ENCODE measurements around the gene KCNJ6. TPM values are rescaled to one million over a fixed set of nuclear protein-coding genes. Genes with fewer than 3 reads are reported as not detected.

KCNJ6 gene
- total RNA-seq, 1 experiment from 2014 or later: 1.2 TPM

- Histone ChIP-seq H3K4ac (ENCODE audit: low read depth, low read length) (no peak overlapping the region), H2BK12ac (ENCODE audit: insufficient read length, low read depth, low read length) (no peak overlapping the region), H2BK20ac (ENCODE audit: low read depth, low read length, poor library complexity, severe bottlenecking) (no peak overlapping the region), H3K18ac (ENCODE audit: insufficient read length, low read depth, low read length) (no peak overlapping the region), H3K4me1 (ENCODE audit: insufficient read depth, low read length) (no peaks in the 10 kb centered on the region), H3T11ph (ENCODE audit: low read length) (no peak overlapping the region), H3K56ac (ENCODE audit: insufficient read length, low read depth, low read length) (no peak overlapping the region), H3K79me1 (ENCODE audit: insufficient read depth, low read depth, low read length, poor library complexity, severe bottlenecking) (no peaks in the 10 kb centered on the region), H3K27me3 (ENCODE audit: insufficient read depth, low read length) (no peaks in the 10 kb centered on the region), H2AK5ac (ENCODE audit: insufficient read length, low read length) (no peak overlapping the region), H3K9ac (ENCODE audit: extremely low read depth, insufficient read length, low read length) (no peak overlapping the region), H2BK15ac (ENCODE audit: low read depth, low read length) (no peak overlapping the region), H2AFZ (ENCODE audit: low read length) (no peak overlapping the region), H4K20me1 (ENCODE audit: control insufficient read depth, insufficient read depth, insufficient read length) (no peaks in the 10 kb centered on the region), H3K14ac (ENCODE audit: insufficient read depth, low read length) (no peak overlapping the region), H3K23me2 (ENCODE audit: insufficient read length, low read depth, low read length, poor library complexity, severe bottlenecking) (no peaks in the 10 kb centered on the region), H3K23ac (ENCODE audit: insufficient read length, low read depth, low read length) (no peak overlapping the region), H4K8ac (replicated peaks; ENCODE audit: insufficient read length, low read depth, low read length) (no peak overlapping the region), H3K79me2 (ENCODE audit: insufficient read depth, low read length) (no peaks in the 10 kb centered on the region), H4K5ac (ENCODE audit: insufficient read length, low read depth, low read length) (no peak overlapping the region), H3K27ac (ENCODE audit: insufficient read length, low read depth, low read length) (no peak overlapping the region), H2BK120ac (ENCODE audit: low read depth, low read length, poor library complexity, severe bottlenecking) (no peak overlapping the region), H3K9me3 (ENCODE audit: control insufficient read depth, low read depth, low read length) (no peaks in the 10 kb centered on the region), H3K4me2 (ENCODE audit: insufficient read depth, insufficient read length, low read length) (no peak overlapping the region), H2BK5ac (ENCODE audit: insufficient read length, low read length) (no peak overlapping the region), H4K91ac (ENCODE audit: insufficient read length, low read depth, low read length) (no peak overlapping the region)
- no peak for TF ChIP-seq CTCF (conservative IDR thresholded peaks at IDR 0.05)
- Mint-ChIP-seq H3K27ac (no peak overlapping the region), H3K27me3 (ENCODE audit: low read depth) (no peaks in the 10 kb centered on the region; the same call in 1 of the 2 replicates), H3K4me1 (peaks cover 13 to 17% of the 10 kb centered on the region in 2 experiments), H3K4me3 (no peak overlapping the region), H3K9me3 (peaks cover 14 to 16% of the 10 kb centered on the region in 2 experiments), H3K36me3 (ENCODE audit: insufficient read depth in 1 of 3, low read depth in 3 of 3) (peaks cover 0 to 19% (median 11%) of the 10 kb centered on the region in 3 experiments; a peak in 5 of 7 replicates)
- DNase-seq: no peak
- no CpG with 5 or more reads among the region's 3 CpGs for WGBS (ENCODE audit: extremely low coverage, insufficient read length, low lambda C conversion rate)
Observed at GRCh38 chr21:37771181-37771580, 145.1 kb downstream of the KCNJ6 start.

Measured in H9 (cell line).